Right renal cortex interstitium (tissue), 3 donors: ENCODE data around the gene MMP25. TPM values are rescaled to one million over a fixed set of nuclear protein-coding genes. Genes with fewer than 3 reads are reported as not detected.
"Not testable (repeated sequence)": the region's sequence is repeated elsewhere in the genome, so short reads cannot be mapped to it uniquely, and the experiment has no call there.

Source experiments
- DNase-seq, 3 donors: peaks; one replicate each; pipeline ENCODE4 v3.0.0-alpha.2; 2013; ENCODE audit warnings: low read depth in 3 of 3, low spot score in 2 of 3
- polyA plus RNA-seq, 3 donors: library from polyadenylated mRNA; unstranded; fragments of 120-200 nt; gene quantifications; one replicate each; pipeline ENCODE4 v1.2.1, GENCODE V29; 2013; ENCODE audit not compliant: insufficient read length in 3 of 3

MMP25 gene
- polyA plus RNA-seq, 3 donors, result 0.35 to 0.82 (median 0.79) TPM

GRCh38 chr16:3028716-3029319, 17.5 kb upstream of the MMP25 start:
- DNase-seq, result no peak

GRCh38 chr16:3029491-3030221, 16.7 kb upstream of the MMP25 start:
- DNase-seq, result no peak

- DNase-seq, result no peak
Observed at GRCh38 chr16:3030222-3031212, 15.8 kb upstream of the MMP25 start.

GRCh38 chr16:3032624-3033023, 13.7 kb upstream of the MMP25 start:
- DNase-seq, result no peak

- no peak for DNase-seq
Observed at GRCh38 chr16:3035289-3035971, 10.9 kb upstream of the MMP25 start.

GRCh38 chr16:3035972-3036725, 10.2 kb upstream of the MMP25 start:
- no peak for DNase-seq

GRCh38 chr16:3036726-3037315, 9.5 kb upstream of the MMP25 start, which contains the start of gene BICDL2:
Gene BICDL2, minus strand, starts transcription at chr16:3036944. Its CDS starts 1,448 bp downstream, at chr16:3035496.
- DNase-seq, result no peak

- DNase-seq, result no peak
Observed at GRCh38 chr16:3038256-3038655, 8.1 kb upstream of the MMP25 start.

- no peak for DNase-seq
Observed at GRCh38 chr16:3038896-3039295, 7.5 kb upstream of the MMP25 start.

- no peak for DNase-seq
Observed at GRCh38 chr16:3042376-3042775, 4.0 kb upstream of the MMP25 start.

GRCh38 chr16:3044708-3045107, 1.7 kb upstream of the MMP25 start:
- no peak for DNase-seq

GRCh38 chr16:3046641-3047386, 453 bp downstream of the MMP25 start:
- DNase-seq, result no peak

- DNase-seq, result no peak
Observed at GRCh38 chr16:3047387-3047720, 993 bp downstream of the MMP25 start.

- DNase-seq, result no peak
Observed at GRCh38 chr16:3049921-3050481, 3.6 kb downstream of the MMP25 start.

GRCh38 chr16:3050487-3050886, 4.1 kb downstream of the MMP25 start:
- no peak for DNase-seq

GRCh38 chr16:3051009-3051408, 4.6 kb downstream of the MMP25 start:
- no peak for DNase-seq

- no peak for DNase-seq
Observed at GRCh38 chr16:3051494-3051893, 5.1 kb downstream of the MMP25 start.

- DNase-seq, result not testable (repeated sequence)
Observed at GRCh38 chr16:3052571-3053329, 6.4 kb downstream of the MMP25 start.
